A549 treated with Mapracorat at 1 μM for 4 hours (cell line): Measurements from ENCODE around the gene HADHB. TPM values are rescaled to one million over a fixed set of nuclear protein-coding genes. Genes with fewer than 3 reads are reported as not detected.

Source experiments
- total RNA-seq: library from RNA; stranded (reverse); fragments of 200-300 nt; extraction: Qiagen RNA extraction; gene quantifications from 5 replicates; pipeline ENCODE4 v1.2.3, GENCODE V29; 2022

HADHB gene
- total RNA-seq: 89.3 to 106 TPM (median 99.7 TPM) in 5 replicates

GRCh38 chr2:26244309-26245230, at the start of gene HADHB, which contains the start of gene HADHA:
TSS of gene HADHB (plus strand) at chr2:26244939. CDS start at chr2:26254255, 9,316 bp downstream.
TSS of gene HADHA (minus strand) at chr2:26244632. CDS start at chr2:26244596, 36 bp downstream.

Other genes with a start within 250 kb of the HADHB start
- 238 to 312 TPM (median 245 TPM) in 5 replicates for gene RAB10, start 210.9 kb upstream of the HADHB start, total RNA-seq
- gene GAREM2, start 71.9 kb upstream of the HADHB start, total RNA-seq: 5.6 to 10.1 TPM (median 6.8 TPM) in 5 replicates
- gene HADHA, start 307 bp upstream of the HADHB start, total RNA-seq: 117 to 140 TPM (median 122 TPM) in 5 replicates
- 14.3 to 22.3 TPM (median 17.8 TPM) in 5 replicates for gene SELENOI, start 101.2 kb downstream of the HADHB start, total RNA-seq
- 0.04 to 0.28 TPM (median 0.13 TPM) in 4 of 5 replicates, not detected in the other for gene ADGRF3, start 101.8 kb downstream of the HADHB start, total RNA-seq
- gene DRC1, start 157.0 kb downstream of the HADHB start, total RNA-seq: 0.16 to 0.46 TPM (median 0.38 TPM) in 5 replicates
- 0.03 to 0.21 TPM (median 0.15 TPM) in 5 replicates for gene OTOF, start 233.2 kb downstream of the HADHB start, total RNA-seq